MM.1S (cell line): ENCODE data around the gene GPRIN1.

Experiments used
- EZH2 ChIP-seq: fragments of 300-600 bp; sonication (generic); optimal IDR thresholded peaks from 2 replicates; pipeline ENCODE3; 2017; ENCODE audit warnings: low read depth, mild to moderate bottlenecking, antibody characterized with exemption, low read length, mixed read lengths
- EZH2phosphoT487 ChIP-seq: fragments of 300-600 bp; sonication (generic); IDR thresholded peaks from 2 replicates; pipeline ENCODE4 v1.6.1; 2018; ENCODE audit warnings: antibody characterized with exemption, low read length
- TF ChIP-seq, protein P1 (sequence below): fragments of 300-600 bp; sonication (generic); IDR thresholded peaks from 2 replicates; pipeline ENCODE4 v1.5.1; 2016; ENCODE audit warnings: antibody characterized with exemption, low read length, mixed read lengths

DNA sequence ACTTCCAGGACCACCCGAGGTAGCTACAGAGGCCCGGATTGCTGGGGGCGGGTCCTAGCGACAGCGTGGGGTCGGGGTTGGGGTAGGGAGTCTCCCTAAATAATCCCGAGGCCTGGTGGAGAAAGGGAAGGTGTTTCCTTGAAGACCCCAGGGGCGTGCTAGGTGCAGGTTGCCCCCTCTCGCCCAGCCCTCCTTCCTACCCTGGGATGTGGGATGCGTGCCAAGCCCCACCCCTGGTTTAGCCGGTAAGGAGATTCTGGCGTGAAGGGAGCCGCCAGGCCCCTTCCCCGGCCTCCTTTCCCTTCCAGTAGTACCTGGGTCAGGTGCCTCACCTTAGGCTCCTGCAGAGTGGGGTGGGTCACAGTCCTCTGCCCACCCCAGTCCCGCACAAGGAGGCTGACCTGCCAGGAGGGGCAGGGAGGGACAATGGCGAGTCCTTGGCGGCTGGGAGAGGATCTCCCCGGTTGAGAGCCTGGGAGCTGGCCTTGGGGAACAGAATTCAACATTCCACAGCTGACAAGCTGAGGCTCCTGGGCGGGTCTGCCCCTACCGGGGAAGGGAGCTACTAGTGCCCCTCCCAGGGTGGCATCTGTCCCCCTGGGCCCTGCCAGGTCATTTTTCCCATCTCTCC is 38.0 kb upstream of the GPRIN1 start:
- TF ChIP-seq, protein P1, sequence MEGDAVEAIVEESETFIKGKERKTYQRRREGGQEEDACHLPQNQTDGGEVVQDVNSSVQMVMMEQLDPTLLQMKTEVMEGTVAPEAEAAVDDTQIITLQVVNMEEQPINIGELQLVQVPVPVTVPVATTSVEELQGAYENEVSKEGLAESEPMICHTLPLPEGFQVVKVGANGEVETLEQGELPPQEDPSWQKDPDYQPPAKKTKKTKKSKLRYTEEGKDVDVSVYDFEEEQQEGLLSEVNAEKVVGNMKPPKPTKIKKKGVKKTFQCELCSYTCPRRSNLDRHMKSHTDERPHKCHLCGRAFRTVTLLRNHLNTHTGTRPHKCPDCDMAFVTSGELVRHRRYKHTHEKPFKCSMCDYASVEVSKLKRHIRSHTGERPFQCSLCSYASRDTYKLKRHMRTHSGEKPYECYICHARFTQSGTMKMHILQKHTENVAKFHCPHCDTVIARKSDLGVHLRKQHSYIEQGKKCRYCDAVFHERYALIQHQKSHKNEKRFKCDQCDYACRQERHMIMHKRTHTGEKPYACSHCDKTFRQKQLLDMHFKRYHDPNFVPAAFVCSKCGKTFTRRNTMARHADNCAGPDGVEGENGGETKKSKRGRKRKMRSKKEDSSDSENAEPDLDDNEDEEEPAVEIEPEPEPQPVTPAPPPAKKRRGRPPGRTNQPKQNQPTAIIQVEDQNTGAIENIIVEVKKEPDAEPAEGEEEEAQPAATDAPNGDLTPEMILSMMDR, result no peak
- TF ChIP-seq EZH2phosphoT487 (no peak), EZH2 (no peak)
